Esophagus squamous epithelium (tissue), 5 donors: ENCODE results near the gene BRMS1L. TPM values are rescaled to one million over a fixed set of nuclear protein-coding genes. Genes with fewer than 3 reads are reported as not detected.

Experiments
- DNase-seq: peaks from one replicate; lab custom pipeline; 2025; lab: John Stamatoyannopoulos, UW
- H3K27ac ChIP-seq, 4 donors: fragments of 200-600 bp; sonication (generic); one replicate each; pipeline ENCODE4 v1.5.1; 2016 to 2019; ENCODE audit warnings: mild to moderate bottlenecking in 1 of 4
- H3K27me3 ChIP-seq, 4 donors: fragments of 200-600 bp; sonication (generic); 1 replicate in 3 of 4; 2 replicates in 1 of 4; pipeline versions ENCODE4 v1.5.1 to v1.6.0; 2017 to 2021; ENCODE audit warnings: antibody characterized with exemption in 1 of 4
- H3K36me3 ChIP-seq, 3 donors: fragments of 200-600 bp; sonication (generic); one replicate each; pipeline ENCODE4 v1.5.1; 2016 to 2019
- H3K4me1 ChIP-seq, 3 donors: fragments of 200-600 bp; sonication (generic); one replicate each; pipeline ENCODE4 v1.5.1; 2017 to 2019
- H3K4me3 ChIP-seq, 4 donors: fragments of 200-600 bp; sonication (generic); 1 replicate in 3 of 4; 2 replicates in 1 of 4; pipeline ENCODE4 v1.5.1; 2016 to 2019; ENCODE audit warnings: mild to moderate bottlenecking in 2 of 4, moderate library complexity in 1 of 4
- H3K9me3 ChIP-seq, 3 donors: fragments of 200-600 bp; sonication (generic); one replicate each; pipeline ENCODE4 v1.5.1; 2016 to 2019
- POLR2A ChIP-seq, 4 donors: fragments of 450-650 bp; IDR thresholded peaks; one replicate each; pipeline ENCODE4 v1.6.1; 2017; ENCODE audit warnings: antibody characterized with exemption in 4 of 4, mild to moderate bottlenecking in 4 of 4, moderate library complexity in 3 of 4
- WGBS, 2 donors: methylation state at CpG; one replicate each; pipeline ENCODE4 v1.1.5; 2018; 5-methylcytosine and 5-hydroxymethylcytosine counted together
- intact Hi-C: fragments of 100-400 bp; cut with DNase I; formaldehyde crosslinking; loops from one replicate; pipeline ENCODE4 v1.15.0; 2022
- total RNA-seq, 4 donors: library from RNA; depleted of rRNA; stranded (reverse); fragments of >200 nt; gene quantifications; one replicate each; pipeline ENCODE4 v1.1.0, GENCODE V29; 2016
- TF ChIP-seq, protein P1 (sequence below), 6 experiments: fragments of 450-650 bp in 4 of 6; fragments of 200-600 bp in 2 of 6; sonication (generic) in 2 of 6; IDR thresholded peaks; one replicate each; pipeline ENCODE4 v1.5.1; 2016 to 2019; ENCODE audit warnings: antibody characterized with exemption in 6 of 6, mild to moderate bottlenecking in 4 of 6, moderate library complexity in 4 of 6
- donor health status: DM: yes; HTN: yes; CAD: no.

The BRMS1L gene
- total RNA-seq, 4 donors from 2014 or later, result 2.4 to 9.0 (median 5.3) TPM

GRCh38 chr14:35900741-35901140 lies 74.6 kb downstream of the BRMS1L start:
- 93 to 100% methylated on average over 2 of the region's 3 CpGs for WGBS, 2 donors
- Histone ChIP-seq H3K36me3 (no peaks in the 10 kb centered on the region), H3K27ac (no peak overlapping the region), H3K4me3 (no peak overlapping the region), H3K27me3 (no peaks in the 10 kb centered on the region), H3K4me1 (no peaks in the 10 kb centered on the region), H3K9me3 (peaks cover 0 to 5% (median 0%) of the 10 kb centered on the region in 3 donors)
- intact Hi-C loops, result no loop called here
- DNase-seq, result no peak
- no peak for TF ChIP-seq POLR2A (IDR thresholded peaks at IDR 0.05)
- TF ChIP-seq, protein P1, sequence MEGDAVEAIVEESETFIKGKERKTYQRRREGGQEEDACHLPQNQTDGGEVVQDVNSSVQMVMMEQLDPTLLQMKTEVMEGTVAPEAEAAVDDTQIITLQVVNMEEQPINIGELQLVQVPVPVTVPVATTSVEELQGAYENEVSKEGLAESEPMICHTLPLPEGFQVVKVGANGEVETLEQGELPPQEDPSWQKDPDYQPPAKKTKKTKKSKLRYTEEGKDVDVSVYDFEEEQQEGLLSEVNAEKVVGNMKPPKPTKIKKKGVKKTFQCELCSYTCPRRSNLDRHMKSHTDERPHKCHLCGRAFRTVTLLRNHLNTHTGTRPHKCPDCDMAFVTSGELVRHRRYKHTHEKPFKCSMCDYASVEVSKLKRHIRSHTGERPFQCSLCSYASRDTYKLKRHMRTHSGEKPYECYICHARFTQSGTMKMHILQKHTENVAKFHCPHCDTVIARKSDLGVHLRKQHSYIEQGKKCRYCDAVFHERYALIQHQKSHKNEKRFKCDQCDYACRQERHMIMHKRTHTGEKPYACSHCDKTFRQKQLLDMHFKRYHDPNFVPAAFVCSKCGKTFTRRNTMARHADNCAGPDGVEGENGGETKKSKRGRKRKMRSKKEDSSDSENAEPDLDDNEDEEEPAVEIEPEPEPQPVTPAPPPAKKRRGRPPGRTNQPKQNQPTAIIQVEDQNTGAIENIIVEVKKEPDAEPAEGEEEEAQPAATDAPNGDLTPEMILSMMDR (IDR thresholded peaks at IDR 0.05), result no peak

DNA sequence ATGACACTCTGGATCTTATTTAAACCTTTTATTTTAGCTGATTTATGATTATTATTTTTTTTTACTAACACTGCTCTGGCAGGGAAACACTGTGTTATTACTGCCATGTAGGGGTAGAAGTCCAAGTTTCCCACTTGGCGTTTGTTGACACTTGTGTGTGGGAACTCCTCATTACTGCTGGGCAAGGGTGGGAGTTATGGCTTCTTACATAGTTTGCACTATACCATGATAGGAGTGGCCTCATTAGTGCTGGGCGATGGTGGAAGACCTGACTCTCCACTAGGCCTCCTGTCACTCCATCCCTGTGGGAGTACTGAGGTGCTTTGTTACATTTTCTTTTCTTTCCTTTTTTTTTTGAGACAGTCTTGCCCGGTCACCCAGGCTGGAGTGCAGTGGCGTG lies 83.5 kb downstream of the BRMS1L start:
- H3K9me3 ChIP-seq, result no peaks in the 10 kb centered on the region
- TF ChIP-seq, protein P1 (IDR thresholded peaks at IDR 0.05), result no peak
- intact Hi-C loops, result no loop called here
- H3K27me3 ChIP-seq, result no peaks in the 10 kb centered on the region
- H3K4me3 ChIP-seq, result no peak overlapping the region
- no peaks in the 10 kb centered on the region for H3K36me3 ChIP-seq
- 75 to 86% methylated on average over 4 of the region's 4 CpGs for WGBS, 2 donors
- no peak overlapping the region for H3K27ac ChIP-seq
- no peak for DNase-seq
- no peaks in the 10 kb centered on the region for H3K4me1 ChIP-seq

GRCh38 chr14:35910191-35910590 lies 84.1 kb downstream of the BRMS1L start:
- Histone ChIP-seq H3K27me3 (no peaks in the 10 kb centered on the region), H3K4me3 (no peak overlapping the region), H3K4me1 (no peaks in the 10 kb centered on the region), H3K36me3 (no peaks in the 10 kb centered on the region), H3K27ac (no peak overlapping the region), H3K9me3 (no peaks in the 10 kb centered on the region)
- TF ChIP-seq POLR2A (IDR thresholded peaks at IDR 0.05), result no peak
- TF ChIP-seq, protein P1 (IDR thresholded peaks at IDR 0.05), result no peak
- WGBS, 2 donors, result 97 to 100% methylated on average over 3 to 4 of the region's 4 CpGs
- intact Hi-C loops, result no loop called here
- DNase-seq, result no peak

DNA sequence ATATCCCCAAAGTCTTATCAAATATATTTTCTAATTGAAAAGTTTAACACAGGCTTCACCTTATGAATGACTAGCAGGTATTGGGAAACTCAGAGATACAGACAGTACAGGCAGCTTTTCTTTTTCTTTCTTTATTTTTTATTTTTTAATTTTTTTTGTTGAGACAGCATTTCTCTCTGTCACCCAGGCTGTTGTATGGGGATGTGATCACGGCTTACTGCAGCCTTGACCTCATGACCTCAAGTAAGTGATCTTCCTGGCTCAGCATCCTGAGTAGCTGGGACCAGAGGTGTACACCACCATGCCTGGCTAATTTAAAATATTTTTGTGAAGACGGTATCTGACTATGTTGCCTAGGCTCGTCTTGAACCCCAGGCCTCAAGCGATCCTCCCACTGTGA lies 85.0 kb downstream of the BRMS1L start:
- H3K4me3 ChIP-seq, result no peak overlapping the region
- intact Hi-C loops, result no loop called here
- H3K9me3 ChIP-seq, result no peaks in the 10 kb centered on the region
- TF ChIP-seq, protein P1 (IDR thresholded peaks at IDR 0.05), result no peak
- TF ChIP-seq POLR2A (IDR thresholded peaks at IDR 0.05), result no peak
- no peak for DNase-seq
- H3K36me3 ChIP-seq, result no peaks in the 10 kb centered on the region
- no peaks in the 10 kb centered on the region for H3K4me1 ChIP-seq
- no peak overlapping the region for H3K27ac ChIP-seq
- H3K27me3 ChIP-seq, result no peaks in the 10 kb centered on the region
- 80 to 81% methylated on average over 4 of the region's 4 CpGs for WGBS, 2 donors

- Histone ChIP-seq H3K36me3 (no peaks in the 10 kb centered on the region), H3K9me3 (no peaks in the 10 kb centered on the region), H3K4me3 (no peak overlapping the region), H3K4me1 (no peaks in the 10 kb centered on the region), H3K27ac (no peak overlapping the region), H3K27me3 (no peaks in the 10 kb centered on the region)
- intact Hi-C loops, result no loop called here
- TF ChIP-seq, protein P1 (IDR thresholded peaks at IDR 0.05), result no peak
- TF ChIP-seq POLR2A (IDR thresholded peaks at IDR 0.05), result no peak
- WGBS, 2 donors, result 79 to 81% methylated on average over 4 of the region's 4 CpGs
- DNase-seq, result no peak
Observed at GRCh38 chr14:35915185-35915584, 89.0 kb downstream of the BRMS1L start.
